HFF-Myc (cell line): ENCODE data around the gene SCP2D1.

ENCODE experiments used
- DNase-seq: peaks from one replicate; pipeline ENCODE4 v3.0.0-alpha.2; 2011; ENCODE audit warnings: low read depth; ENCODE audit errors: extremely low read depth
- H3K4me3 ChIP-seq: replicated peaks from 2 replicates; pipeline ENCODE4 v1.5.1; 2011; ENCODE audit warnings: low read depth, mild to moderate bottlenecking, control low read depth, low read length
- TF ChIP-seq, protein P1 (sequence below): IDR thresholded peaks from 2 replicates; pipeline ENCODE4 v1.5.1; 2012; ENCODE audit warnings: mild to moderate bottlenecking, low read depth, low read length, control low read depth; ENCODE audit errors: missing control alignments

SCP2D1 gene

GRCh38 chr20:18857640-18858039, 44.1 kb downstream of the SCP2D1 start:
- DNase-seq: no peak
- TF ChIP-seq, protein P1, sequence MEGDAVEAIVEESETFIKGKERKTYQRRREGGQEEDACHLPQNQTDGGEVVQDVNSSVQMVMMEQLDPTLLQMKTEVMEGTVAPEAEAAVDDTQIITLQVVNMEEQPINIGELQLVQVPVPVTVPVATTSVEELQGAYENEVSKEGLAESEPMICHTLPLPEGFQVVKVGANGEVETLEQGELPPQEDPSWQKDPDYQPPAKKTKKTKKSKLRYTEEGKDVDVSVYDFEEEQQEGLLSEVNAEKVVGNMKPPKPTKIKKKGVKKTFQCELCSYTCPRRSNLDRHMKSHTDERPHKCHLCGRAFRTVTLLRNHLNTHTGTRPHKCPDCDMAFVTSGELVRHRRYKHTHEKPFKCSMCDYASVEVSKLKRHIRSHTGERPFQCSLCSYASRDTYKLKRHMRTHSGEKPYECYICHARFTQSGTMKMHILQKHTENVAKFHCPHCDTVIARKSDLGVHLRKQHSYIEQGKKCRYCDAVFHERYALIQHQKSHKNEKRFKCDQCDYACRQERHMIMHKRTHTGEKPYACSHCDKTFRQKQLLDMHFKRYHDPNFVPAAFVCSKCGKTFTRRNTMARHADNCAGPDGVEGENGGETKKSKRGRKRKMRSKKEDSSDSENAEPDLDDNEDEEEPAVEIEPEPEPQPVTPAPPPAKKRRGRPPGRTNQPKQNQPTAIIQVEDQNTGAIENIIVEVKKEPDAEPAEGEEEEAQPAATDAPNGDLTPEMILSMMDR: no peak
- H3K4me3 ChIP-seq: no peak overlapping the region

DNA sequence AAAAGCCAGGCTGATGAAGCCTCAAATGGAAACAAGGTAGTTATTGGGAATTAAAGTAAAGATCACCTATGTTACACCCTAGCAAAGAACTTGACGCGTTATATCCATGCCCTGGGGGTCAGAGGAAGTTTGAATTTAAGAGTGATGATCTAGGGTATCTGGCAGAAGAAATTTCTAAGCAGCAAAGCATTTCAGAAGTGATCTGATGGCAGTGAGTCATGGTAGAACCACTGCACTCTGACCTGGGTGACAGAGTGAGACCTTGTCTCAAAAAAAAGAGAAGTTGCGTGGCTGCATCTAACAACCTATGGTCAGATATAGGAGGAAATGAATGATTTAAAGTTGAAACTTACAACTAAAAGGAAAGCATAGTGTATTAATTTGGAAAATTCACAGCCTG, 45.2 kb downstream of the SCP2D1 start:
- H3K4me3 ChIP-seq: no peak overlapping the region
- TF ChIP-seq, protein P1: no peak
- no peak for DNase-seq
